ENCODE data around the gene DENND2C.
"Not testable (repeated sequence)": the region's sequence is repeated elsewhere in the genome, so short reads cannot be mapped to it uniquely, and the experiment has no call there.

Gene DENND2C

DNA sequence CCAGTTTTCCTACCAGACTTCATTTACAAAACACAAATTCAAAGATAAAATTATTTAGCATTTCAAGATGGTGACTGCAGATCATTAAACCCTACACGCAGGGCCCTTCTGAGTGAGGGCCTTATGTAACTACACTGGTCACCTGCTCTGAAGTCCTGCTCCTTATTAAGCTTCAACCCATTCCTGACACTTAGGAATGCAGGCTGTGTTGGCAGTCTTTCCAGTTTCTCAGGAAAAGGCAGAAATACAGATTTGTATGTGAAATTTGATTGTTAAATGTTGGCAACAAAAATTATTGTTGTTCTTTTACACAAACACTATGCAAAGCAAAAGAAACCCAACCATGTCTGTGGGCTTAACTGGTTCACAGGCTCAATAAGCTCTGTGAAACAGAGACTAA, 62.6 kb downstream of the DENND2C start:
- DNase-seq (ENCODE audit: low read depth in 4 of 4, low spot score in 1 of 4): no peak

DNA sequence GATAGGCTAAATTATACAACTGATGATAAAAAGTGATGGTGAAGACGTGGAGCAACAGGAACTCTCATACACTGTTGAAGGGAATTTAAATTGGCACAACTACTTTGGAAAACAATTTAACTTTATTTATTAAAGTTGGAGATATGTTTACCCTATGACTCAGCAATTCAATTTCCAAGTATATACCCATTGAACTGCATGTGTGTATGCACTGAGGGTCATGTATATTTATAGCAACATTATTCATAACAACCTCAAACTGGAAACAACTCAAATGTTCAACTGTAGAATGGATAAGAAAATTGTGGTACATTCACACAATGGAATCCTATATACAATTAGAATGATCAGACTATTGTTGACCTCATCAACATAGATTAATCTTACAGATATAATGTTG, 71.9 kb downstream of the DENND2C start:
- no peak for DNase-seq (ENCODE audit: low read depth in 4 of 4, low spot score in 1 of 4)

DNA sequence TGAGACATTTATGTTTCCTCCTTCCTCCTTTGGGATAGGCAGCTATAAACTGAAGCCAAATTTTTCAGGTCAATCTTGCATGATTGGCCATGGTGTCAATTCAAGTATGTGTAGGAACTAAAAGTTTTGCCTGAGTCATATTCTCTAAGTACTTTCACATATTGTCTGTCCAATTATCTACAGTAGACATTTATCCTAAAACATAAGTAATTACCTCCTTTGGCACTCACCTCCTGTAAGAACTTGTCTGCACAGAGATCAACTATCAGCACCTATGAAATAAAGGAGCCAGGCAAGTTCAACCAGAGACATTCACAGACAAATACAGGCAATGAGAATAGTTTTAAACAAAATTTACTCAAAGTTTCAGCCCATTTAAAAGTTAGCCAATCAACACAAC, 74.2 kb downstream of the DENND2C start:
- DNase-seq (ENCODE audit: low read depth in 4 of 4, low spot score in 1 of 4): no peak

DNA sequence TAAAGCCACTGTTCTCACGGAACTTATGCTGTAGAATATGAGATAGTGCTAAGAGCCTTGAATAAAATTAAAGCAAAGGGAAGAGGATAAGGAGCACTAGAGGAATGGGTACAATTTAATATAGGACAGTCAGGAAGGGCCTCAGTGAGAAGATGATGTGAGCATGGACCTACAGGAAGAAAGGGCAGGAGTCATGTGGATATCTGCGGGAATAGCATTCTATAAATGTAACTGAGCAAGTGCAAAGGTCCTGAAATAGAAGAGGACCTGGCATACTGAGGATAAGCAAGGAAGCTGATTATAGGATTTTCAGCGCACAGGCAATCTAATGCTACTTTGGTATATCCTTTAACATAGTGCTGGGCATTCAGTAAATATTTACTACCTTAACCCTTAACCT, 75.8 kb downstream of the DENND2C start:
- DNase-seq (ENCODE audit: low read depth in 4 of 4, low spot score in 1 of 4): no peak

DNA sequence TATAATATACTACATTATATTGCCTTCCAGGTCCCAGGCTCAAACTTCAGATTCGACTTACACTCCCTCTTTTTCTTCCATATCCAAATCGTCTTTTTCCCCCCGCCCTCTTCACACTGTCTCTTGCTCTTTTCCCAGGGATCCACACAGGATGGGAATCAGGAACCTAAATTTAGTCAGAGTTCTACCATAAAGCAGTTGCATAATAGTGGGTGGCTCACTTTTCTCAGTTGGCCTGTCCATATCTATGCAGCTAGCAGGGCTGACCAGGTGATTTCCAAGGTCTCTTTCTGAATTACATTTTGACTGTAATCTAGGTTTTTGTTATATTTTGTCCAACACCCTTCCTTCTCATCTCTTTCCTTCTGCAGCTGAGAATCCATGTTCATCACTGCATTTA, 80.7 kb downstream of the DENND2C start:
- DNase-seq (ENCODE audit: low read depth in 4 of 4, low spot score in 1 of 4): no peak

DNA sequence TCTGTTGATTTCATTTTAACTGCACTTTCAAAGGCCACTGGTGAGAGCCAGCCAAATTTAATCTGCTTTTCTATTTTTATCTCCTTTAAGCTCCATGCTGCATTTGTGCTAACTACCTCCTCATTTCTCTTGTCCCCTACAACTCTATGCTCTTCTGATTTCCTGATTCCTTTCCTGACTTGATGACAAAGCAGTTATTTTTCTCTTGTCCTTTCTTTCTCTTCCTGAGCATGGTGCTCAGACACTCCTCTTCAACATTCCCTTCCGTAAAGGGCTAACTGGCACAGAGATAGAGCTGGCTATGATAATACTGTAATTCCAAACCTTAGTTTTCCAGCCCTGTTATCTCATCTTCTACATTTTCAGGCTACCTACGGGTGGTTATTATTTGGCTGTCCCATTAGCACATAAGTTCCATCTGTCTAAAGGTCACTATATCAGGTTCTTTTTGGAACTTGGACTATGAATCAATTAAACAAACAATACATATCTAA, 81.6 kb downstream of the DENND2C start:
- no peak for DNase-seq (ENCODE audit: low read depth in 4 of 4, low spot score in 1 of 4)

DNA sequence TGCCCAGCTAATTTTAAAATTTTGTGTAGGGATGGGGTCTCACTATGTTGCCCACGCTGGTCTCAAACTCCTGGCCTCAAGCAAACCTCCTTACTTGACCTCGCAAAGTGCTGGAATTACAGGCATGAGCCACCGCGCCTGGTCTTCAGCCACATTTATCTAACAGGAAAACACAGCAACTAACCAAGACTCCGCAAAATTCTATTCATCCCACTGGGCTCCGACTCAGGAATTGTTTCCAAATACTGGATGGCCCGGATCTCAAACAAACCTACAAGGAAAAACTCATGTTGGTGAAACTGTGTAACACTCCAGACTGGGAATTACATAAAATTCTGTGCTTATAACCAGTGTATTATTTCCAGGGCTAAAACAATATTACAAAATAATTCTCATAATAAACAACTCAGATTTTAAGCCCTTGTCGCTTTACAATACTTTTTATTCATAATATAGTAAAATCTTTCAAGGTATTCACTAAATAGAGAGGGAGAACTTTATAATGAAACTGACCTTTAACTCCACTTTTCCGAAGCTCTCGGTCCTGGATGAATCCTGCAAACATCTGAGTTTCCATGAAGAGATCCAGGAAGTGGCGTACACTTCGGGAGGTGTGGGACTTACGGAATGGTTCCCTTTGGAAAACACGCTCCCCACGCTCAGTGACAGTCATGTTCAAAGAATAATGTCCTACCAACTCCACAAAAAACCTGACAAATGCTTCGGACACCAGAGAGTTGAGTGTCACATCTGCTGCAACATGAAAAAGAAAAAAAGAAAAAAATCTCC, 82.5 kb downstream of the DENND2C start:
- DNase-seq (ENCODE audit: low read depth in 4 of 4, low spot score in 1 of 4): no peak

DNA sequence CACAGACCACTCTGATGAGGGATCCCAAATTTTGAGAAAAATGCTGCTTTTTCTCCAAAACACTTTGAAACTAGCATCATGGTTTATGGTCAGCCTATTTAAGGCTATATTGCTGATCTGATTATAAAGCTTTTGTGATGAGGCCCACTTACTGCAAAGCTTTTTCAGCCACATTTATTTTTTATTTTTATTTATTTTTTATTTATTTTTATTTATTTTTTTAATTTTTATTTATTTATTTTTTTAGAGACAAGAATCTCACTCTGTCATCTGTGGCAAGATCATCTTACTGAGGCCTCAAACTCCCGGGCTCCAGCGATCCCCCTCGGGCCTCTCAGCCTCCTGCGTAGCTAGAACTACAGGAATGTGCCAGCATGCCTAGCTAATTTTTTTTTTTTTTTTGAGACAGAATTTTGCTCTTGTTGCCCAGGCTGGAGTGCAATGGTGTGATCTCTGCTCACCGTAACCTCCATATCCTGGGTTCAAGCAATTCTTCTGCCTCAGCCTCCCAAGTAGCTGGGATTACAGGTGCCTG, 83.3 kb downstream of the DENND2C start:
- no peak for DNase-seq (ENCODE audit: low read depth in 4 of 4, low spot score in 1 of 4)

DNA sequence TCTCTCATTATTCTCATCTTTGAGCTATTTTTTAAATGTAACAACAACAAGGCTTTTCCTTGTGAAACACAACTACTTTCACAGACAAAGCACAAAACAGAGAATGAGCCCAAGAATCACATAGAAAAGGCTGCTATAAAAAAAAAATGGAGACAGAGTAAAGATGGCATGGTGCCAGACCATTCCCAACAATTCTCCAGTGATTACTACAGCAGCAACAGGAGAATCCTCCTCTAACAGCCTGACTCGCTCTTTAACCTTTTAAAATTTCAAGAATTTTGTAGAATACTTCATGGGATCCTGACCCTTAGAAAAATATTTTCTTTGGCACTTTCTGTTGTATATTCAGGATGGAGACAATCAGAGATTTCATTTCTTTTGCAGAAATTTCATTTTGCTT, 84.6 kb downstream of the DENND2C start:
- DNase-seq (ENCODE audit: low read depth in 4 of 4, low spot score in 1 of 4): no peak

DNA sequence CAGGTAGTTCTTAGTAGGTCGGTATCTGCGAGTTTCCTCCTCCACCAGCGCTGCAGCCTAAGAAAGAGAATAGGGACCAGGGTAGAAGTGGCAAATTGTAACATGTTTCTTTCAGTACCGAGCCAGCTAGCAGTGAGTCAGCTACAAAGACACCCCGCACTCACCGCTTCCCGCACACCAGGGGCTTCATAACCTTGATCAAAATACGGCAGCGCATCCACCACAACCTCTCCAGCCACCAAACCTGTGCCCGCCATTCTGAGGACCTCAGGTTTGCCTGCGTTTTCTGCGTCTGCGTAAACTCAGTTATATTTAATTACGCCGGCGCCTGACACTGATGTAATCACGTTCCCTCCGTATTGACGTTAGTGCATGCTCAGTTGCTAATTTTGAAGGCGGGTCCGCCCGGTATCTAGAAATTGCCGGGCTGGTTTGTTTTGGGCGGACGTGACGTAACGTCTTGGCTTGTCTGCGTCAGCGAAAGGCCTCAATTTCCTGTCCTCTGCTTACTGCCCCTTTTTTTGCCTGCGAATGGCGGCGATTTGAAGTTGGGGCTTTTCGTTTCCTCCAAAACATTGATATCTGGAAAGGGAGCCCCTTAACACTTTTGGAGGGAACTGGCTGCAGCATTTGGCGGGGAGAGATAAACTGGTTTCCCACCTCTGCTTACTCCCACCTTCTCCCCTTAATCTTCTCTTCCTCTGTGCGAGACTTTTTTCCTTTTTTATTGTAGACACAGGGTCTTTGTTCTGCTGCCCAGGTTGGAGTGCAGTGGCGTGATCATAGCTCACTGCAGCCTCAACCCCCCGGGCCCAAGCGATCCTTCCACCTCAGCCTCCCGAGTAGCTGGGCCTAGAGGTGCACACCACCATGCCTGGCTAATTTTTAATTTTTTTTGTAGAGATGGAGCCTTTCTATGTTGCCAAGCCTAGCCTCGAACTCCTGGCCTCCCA, 88.2 kb downstream of the DENND2C start, which contains the start of gene BCAS2:
TSS of gene BCAS2 (minus strand) at position 281 of the 953 bp plus-strand sequence. CDS start at position 257, 24 bp downstream.
- DNase-seq (ENCODE audit: low read depth in 4 of 4, low spot score in 1 of 4): peak; percentile 78 to 90 (median 84)

DNA sequence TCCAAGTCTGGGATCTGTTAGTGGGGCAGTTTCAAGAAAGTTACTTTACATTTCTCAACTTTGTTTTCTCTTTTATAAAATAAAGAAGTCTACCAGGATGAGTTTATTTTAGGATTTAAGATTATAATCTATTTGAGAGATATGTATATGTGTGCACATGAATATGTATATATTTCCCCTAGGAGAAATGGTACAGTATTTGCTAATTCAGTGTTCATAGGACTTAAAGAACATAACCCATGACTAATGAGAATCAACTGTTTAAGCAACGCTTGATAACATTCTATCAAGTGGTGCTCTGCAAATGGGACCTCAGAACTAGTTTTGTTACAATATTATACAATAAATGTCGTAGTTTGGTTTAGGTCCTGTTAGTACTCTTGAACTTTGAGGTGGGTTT, 95.5 kb downstream of the DENND2C start:
- no peak for DNase-seq (ENCODE audit: low read depth in 4 of 4, low spot score in 1 of 4)

DNA sequence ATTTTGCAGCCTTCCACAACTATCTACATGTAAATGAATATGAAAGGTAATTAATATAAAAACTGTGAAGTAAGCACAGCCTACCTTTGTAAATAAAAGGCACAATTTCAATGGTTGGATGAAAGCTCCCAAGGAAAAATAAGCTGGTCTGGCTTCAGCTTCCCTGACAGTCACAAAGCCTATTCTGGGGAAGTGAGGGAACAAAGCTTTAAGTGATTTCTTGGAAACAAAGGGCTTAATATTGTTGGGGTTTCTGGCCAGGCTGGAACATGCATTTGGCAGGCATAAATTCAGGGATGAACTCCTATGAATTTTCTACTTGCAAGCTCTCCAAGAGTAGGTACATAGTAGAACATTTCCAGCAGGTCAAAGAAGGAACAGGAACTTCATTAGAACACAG, 105.7 kb downstream of the DENND2C start:
- no peak for DNase-seq (ENCODE audit: low read depth in 4 of 4, low spot score in 1 of 4)

DNA sequence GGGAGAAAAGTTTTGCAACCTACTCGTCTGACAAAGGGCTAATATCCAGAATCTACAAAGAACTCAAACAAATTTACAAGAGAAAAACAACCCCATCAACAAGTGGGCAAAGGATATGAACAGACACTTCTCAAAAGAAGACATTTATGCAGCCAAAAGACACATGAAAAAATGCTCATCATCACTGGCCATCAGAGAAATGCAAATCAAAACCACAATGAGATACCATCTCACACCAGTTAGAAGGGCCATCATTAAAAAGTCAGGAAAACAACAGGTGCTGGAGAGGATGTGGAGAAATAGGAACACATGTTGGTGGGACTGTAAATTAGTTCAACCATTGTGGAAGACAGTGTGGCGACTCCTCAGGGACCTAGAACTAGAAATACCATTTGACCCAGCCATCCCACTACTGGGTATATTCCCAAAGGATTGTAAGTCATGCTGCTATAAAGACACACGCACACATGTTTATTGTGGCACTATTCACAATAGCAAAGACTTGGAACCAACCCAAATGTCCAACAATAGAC, 106.8 kb downstream of the DENND2C start:
- DNase-seq (ENCODE audit: low read depth in 4 of 4, low spot score in 1 of 4): not testable (repeated sequence)

DNA sequence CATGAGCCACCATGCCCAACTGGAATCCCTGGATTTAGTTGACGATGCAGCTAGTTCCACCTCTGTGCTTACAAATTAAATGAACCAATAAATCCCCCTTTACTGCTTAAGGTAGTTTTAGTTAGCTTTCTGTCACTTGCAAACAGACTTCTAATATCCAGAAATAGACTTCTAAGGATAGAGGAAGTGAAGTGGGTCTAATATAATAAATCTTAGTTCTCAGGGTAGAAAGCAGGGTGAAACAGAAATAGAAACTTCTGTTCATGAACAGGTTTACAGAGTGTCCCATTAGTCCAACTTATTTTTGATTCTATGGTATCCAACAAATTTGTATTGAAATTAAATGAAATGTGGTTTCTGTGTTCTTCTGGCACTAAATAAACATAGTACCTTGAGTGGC, 108.5 kb downstream of the DENND2C start:
- no peak for DNase-seq (ENCODE audit: low read depth in 4 of 4, low spot score in 1 of 4)

DNA sequence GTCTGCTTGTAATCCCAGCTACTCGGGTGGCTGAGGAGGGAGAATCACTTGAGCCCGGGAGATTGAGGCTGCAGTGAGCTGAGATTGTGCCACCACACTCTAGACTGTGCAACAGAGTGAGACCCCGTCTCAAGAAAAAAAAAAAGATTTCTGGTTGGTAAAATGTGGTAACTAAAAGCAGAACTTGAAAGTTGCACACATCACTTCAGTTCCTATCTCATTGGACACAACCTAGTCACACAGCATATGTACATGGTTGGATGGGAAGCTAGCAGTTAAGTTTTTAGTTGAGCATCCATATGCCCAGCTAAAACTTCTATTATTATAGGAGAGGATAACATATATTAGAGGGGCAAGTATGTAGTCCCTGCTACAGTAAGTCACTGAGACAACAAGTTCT, 110.5 kb downstream of the DENND2C start:
- no peak for DNase-seq (ENCODE audit: low read depth in 4 of 4, low spot score in 1 of 4)

DNA sequence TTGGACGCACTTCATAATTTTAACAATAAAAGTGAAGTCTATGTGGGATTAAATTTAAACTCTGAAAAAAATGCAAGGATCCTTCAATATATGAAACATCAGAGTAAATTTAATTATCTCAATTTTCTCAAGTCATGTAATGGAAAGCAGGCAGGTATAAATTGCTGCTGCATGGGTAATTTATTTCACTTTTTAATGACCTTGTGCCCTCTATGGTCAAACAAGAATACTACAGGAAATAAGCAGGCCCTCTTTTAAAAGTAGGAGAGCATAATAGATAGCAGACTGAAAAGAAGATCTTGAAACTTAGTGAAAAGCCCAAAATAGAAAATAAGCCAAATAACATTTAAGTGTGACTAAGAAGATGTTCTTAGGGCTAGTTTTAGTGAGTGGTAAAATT, 111.3 kb downstream of the DENND2C start:
- no peak for DNase-seq (ENCODE audit: low read depth in 4 of 4, low spot score in 1 of 4)

DNA sequence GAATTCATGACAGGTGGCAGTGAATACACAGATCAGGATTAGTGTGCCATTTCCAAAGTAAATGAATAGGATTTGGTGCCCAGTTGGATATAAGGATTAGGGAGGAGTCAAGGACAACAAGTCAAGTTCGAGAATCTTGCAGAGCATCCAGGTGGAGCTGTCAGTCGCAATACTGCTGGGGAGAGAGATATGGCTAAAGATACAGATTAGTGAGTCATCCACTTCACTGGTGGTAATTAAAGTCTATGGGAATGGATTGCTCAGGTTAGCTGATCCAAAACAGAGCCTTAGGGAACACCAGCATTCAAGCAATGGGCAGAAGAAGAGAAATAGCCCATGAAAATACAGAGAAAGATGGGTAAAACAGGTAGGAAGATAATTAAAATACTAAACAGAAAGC, 115.3 kb downstream of the DENND2C start:
- no peak for DNase-seq (ENCODE audit: low read depth in 4 of 4, low spot score in 1 of 4)

DNA sequence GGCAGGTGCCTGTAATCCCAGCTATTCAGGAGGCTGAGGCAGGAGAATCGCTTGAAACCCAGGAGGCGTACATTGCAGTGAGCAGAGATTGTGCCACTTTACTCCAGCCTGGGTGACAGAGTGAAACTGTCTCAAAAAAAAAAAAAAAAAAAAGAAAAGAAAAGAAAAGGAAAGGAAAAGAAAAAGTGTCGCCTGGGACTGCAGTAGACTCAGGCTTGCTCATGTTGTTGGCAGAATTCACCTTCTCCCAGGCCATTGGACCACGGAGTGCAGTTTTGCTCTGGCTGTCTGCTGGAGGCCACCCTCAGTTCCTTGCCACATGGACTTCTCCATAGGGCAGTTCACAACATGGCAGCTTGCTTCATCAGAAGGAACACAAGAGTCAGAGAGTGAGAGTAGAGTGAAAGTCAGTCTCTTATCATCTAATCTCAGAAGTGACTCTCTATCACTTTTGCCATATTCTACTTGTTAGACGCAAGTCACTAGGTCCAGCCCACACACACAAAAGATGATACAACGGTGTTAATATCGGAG, 117.7 kb downstream of the DENND2C start:
- DNase-seq (ENCODE audit: low read depth in 4 of 4, low spot score in 1 of 4): no peak

DNA sequence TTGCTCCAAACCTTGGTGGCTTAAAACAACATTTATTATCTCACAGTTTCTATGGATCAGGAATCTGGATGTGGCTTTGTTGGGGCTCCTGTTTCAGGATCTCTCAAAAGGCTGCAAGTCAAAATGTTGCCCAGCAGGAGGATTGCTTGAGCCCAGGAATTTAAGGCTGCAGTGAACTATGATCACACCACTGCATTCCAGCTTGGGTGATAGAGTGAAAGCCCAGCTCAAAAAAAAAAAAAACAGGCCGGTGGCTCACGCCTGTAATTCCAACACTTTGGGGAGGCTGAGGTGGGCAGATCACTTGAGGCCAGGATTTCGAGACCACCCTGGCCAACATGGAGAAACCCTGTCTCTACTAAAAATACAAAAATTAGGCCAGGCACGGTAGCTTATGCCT, 118.4 kb downstream of the DENND2C start:
- no peak for DNase-seq (ENCODE audit: low read depth in 4 of 4, low spot score in 1 of 4)

DNA sequence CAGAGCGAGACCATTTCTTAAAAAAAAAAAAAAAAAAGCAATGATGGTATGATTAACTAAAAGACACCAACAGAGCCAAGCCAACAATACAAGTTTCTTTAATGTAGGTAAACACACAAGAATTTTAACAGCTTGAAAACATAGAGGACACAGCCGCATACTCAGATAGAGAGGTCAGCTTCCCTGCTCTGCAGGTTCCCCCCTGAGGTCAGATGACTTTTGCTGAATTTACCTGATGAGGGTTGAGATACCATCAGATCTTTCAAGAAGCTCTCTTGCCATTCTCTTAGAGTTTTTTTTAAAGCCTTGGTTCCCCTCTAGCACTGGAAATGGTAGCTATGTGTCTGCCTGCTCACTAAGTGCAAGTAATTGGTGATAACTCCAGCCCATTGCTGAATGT, 119.5 kb downstream of the DENND2C start:
- DNase-seq (ENCODE audit: low read depth in 4 of 4, low spot score in 1 of 4): no peak

DNA sequence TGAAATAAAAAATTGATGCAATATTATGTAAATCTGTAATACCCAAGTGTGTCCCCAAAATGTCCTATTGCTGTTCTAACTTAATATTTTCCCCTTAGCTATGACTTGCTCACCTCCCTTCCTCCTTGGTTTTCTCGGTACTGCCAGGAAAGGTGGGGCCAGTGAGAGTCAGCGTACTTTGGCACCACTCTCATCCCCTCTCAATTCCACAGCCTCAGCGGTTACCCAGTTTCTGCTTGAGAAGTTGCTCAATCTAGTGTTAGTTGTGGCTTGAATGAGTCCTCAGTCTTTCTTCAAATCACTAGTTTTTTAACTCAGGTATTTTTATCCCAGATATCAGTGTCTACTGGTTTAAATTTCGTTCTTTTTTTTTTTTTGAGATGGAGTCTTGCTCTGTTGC, 120.7 kb downstream of the DENND2C start:
- DNase-seq (ENCODE audit: low read depth in 4 of 4, low spot score in 1 of 4): no peak

Measured in stimulated activated CD4-positive, alpha-beta T cell treated with anti-CD3 and anti-CD28 coated beads, Interleukin-1b, Interleukin-23, amount 100 ng/mL, for 24 hours (primary cell).